NCI-H774 (cell line): ENCODE measurements around the gene LRRC18.

Source experiments
- DNase-seq: peaks from one replicate; lab custom pipeline; 2025; lab: John Stamatoyannopoulos, UW

LRRC18 gene

GRCh38 chr10:48939790-48940325 lies at the start of gene LRRC18:
Gene LRRC18, minus strand, starts transcription at chr10:48939840. Its CDS starts 25,685 bp downstream, at chr10:48914155.
- no peak for DNase-seq

- DNase-seq: no peak
These were observed 46.0 kb upstream of the LRRC18 start for GRCh38 chr10:48985621-48986158.

GRCh38 chr10:48983648-48984351 lies 44.2 kb upstream of the LRRC18 start:
- DNase-seq: no peak

GRCh38 chr10:48982584-48982983 lies 42.9 kb upstream of the LRRC18 start:
- no peak for DNase-seq

GRCh38 chr10:48981310-48981907 lies 41.8 kb upstream of the LRRC18 start:
- peak; percentile 65 for DNase-seq

- DNase-seq: no peak
These were observed 38.7 kb upstream of the LRRC18 start for GRCh38 chr10:48978318-48978717.

GRCh38 chr10:48976196-48976595 lies 36.6 kb upstream of the LRRC18 start:
- DNase-seq: no peak

- DNase-seq: no peak
These were observed 35.0 kb upstream of the LRRC18 start for GRCh38 chr10:48974510-48975156.

GRCh38 chr10:48973065-48973464 lies 33.4 kb upstream of the LRRC18 start:
- DNase-seq: no peak

- no peak for DNase-seq
These were observed 31.0 kb upstream of the LRRC18 start for GRCh38 chr10:48970654-48971053.

GRCh38 chr10:48970046-48970445 lies 30.4 kb upstream of the LRRC18 start:
- DNase-seq: no peak

GRCh38 chr10:48968036-48968435 lies 28.4 kb upstream of the LRRC18 start:
- DNase-seq: no peak

- no peak for DNase-seq
These were observed 25.8 kb upstream of the LRRC18 start for GRCh38 chr10:48965460-48965859.

- no peak for DNase-seq
These were observed 24.4 kb upstream of the LRRC18 start for GRCh38 chr10:48964038-48964437.

GRCh38 chr10:48958598-48959190 lies 19.1 kb upstream of the LRRC18 start:
- DNase-seq: no peak

GRCh38 chr10:48957361-48958151 lies 17.9 kb upstream of the LRRC18 start:
- no peak for DNase-seq

- no peak for DNase-seq
These were observed 12.1 kb upstream of the LRRC18 start for GRCh38 chr10:48951707-48952106.

- DNase-seq: no peak
These were observed 8.9 kb upstream of the LRRC18 start for GRCh38 chr10:48948470-48949037.

- DNase-seq: no peak
These were observed 8.2 kb upstream of the LRRC18 start for GRCh38 chr10:48947690-48948469.

- DNase-seq: no peak
These were observed 7.4 kb upstream of the LRRC18 start for GRCh38 chr10:48946891-48947500.
